Psoas muscle (tissue), 8 donors: Measurements from ENCODE around the gene TMEM140. TPM values are rescaled to one million over a fixed set of nuclear protein-coding genes. Genes with fewer than 3 reads are reported as not detected.

Experiments
- ATAC-seq, 4 donors: fragments of 200-7000 bp; cut with Tn5 transposase; one replicate each; pipeline ENCODE4 v1.9.1; 2020; ENCODE audit warnings: moderate library complexity in 3 of 4, mild to moderate bottlenecking in 2 of 4
- DNase-seq, 2 donors: peaks; one replicate each; pipeline ENCODE4 v3.0.0-alpha.2; 2020
- H3K27ac ChIP-seq: fragments of 200-600 bp; one replicate; pipeline ENCODE4 v1.8.0; 2022
- H3K27me3 ChIP-seq, 3 donors: fragments of 200-600 bp in 1 of 3; one replicate each; pipeline versions ENCODE4 v1.6.1 to v1.8.0; 2013 to 2022; ENCODE audit warnings: low read length in 2 of 3, mild to moderate bottlenecking in 2 of 3, moderate library complexity in 1 of 3; ENCODE audit not compliant: insufficient read depth in 3 of 3
- H3K36me3 ChIP-seq, 2 donors: fragments of 200-600 bp in 1 of 2; one replicate each; pipeline versions ENCODE4 v1.6.1 to v1.8.0; 2013 to 2022; ENCODE audit warnings: low read depth in 1 of 2, mild to moderate bottlenecking in 1 of 2, moderate library complexity in 1 of 2; ENCODE audit not compliant: insufficient read depth in 1 of 2
- H3K4me1 ChIP-seq: fragments of 200-600 bp; one replicate; pipeline ENCODE4 v1.8.0; 2022
- H3K4me3 ChIP-seq: fragments of 200-600 bp; one replicate; pipeline ENCODE4 v1.8.0; 2022; ENCODE audit warnings: mild to moderate bottlenecking
- H3K9me3 ChIP-seq: fragments of 200-600 bp; one replicate; pipeline ENCODE4 v1.8.0; 2022
- WGBS, 3 donors: extraction: QIAGEN DNeasy Blood & Tissue Kit; methylation state at CpG; one replicate each; pipeline versions ENCODE4 v1.1.6 to v1.1.7; 2013; 5-methylcytosine and 5-hydroxymethylcytosine counted together
- intact Hi-C, 2 donors: fragments of 100-400 bp; cut with DNase I; formaldehyde crosslinking; loops; one replicate each; pipeline versions ENCODE4 v1.11.0 to v1.14.2; 2022
- polyA plus RNA-seq, 3 donors: library from polyadenylated mRNA; stranded (reverse); fragments of 200-250 nt; gene quantifications; one replicate each; pipeline ENCODE4 v1.2.3, GENCODE V29; 2013
- total RNA-seq, 4 donors: library from RNA; stranded (reverse); fragmentation: NEBNext Ultra II Directional in 2 of 4; extraction: Animal tissue kit (Norgen Biotek cat#: 25700) in 2 of 4; gene quantifications; one replicate each; pipeline versions ENCODE4 v1.2.1 to v1.2.4, GENCODE V29; 2021 to 2023
- TF ChIP-seq, protein P1 (sequence below): fragments of 200-600 bp; IDR thresholded peaks from one replicate; pipeline ENCODE4 v1.8.0; 2022; ENCODE audit warnings: antibody characterized with exemption
- donor health status: healthy with polysubstance abuse.
- donor health status: DM: no; HTN: no; CAD: no; lungs with moderate emphysema.
- donor health status: Bipolar disorder and iron deficiency.
- donor health status: healthy.
- donor health status: DM: yes; HTN: yes; CAD: no.
- donor health status: DM: no; HTN: no; CAD: no.
- donor health status: DM: no; HTN: no; CAD: no.
- donor health status: DM: yes; HTN: yes; CAD: no.

Gene TMEM140
- total and polyA plus RNA-seq, 7 donors: 25.4 to 106 (median 67.0) TPM

DNA sequence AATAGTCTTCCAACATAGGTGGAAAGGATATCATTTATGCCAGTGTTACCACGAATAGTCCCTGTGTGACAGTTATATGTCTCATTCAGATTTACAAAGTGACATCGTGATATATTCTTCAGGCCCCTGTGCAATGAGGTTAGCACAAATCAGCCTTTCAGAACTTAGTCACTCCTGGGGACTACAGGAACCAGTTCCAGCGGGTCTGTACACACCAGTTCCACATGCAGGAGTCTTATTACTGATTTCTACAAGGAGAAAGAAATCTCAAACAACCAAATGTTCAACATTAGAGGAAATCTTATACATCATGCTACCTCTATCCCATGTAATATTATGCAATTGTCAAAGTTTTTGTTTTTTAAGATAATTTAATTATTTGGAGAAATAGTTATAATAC, 67.8 kb downstream of the TMEM140 start:
- Histone ChIP-seq H3K9me3 (no peaks in the 10 kb centered on the region), H3K4me3 (no peak overlapping the region), H3K4me1 (no peaks in the 10 kb centered on the region), H3K27me3 (no peaks in the 10 kb centered on the region), H3K27ac (no peak overlapping the region), H3K36me3 (no peaks in the 10 kb centered on the region)
- intact Hi-C loops: no loop called here
- no peak for DNase-seq
- WGBS, 3 donors: 71 to 79% (median 72%) methylated on average over 3 of the region's 3 CpGs
- TF ChIP-seq, protein P1, sequence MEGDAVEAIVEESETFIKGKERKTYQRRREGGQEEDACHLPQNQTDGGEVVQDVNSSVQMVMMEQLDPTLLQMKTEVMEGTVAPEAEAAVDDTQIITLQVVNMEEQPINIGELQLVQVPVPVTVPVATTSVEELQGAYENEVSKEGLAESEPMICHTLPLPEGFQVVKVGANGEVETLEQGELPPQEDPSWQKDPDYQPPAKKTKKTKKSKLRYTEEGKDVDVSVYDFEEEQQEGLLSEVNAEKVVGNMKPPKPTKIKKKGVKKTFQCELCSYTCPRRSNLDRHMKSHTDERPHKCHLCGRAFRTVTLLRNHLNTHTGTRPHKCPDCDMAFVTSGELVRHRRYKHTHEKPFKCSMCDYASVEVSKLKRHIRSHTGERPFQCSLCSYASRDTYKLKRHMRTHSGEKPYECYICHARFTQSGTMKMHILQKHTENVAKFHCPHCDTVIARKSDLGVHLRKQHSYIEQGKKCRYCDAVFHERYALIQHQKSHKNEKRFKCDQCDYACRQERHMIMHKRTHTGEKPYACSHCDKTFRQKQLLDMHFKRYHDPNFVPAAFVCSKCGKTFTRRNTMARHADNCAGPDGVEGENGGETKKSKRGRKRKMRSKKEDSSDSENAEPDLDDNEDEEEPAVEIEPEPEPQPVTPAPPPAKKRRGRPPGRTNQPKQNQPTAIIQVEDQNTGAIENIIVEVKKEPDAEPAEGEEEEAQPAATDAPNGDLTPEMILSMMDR: no peak
- no peak for ATAC-seq

Other genes with a start within 250 kb of the TMEM140 start
- 1 to 10 TPM; 1.1 to 3.5 (median 2.3) TPM for gene AGBL3, start 161.6 kb upstream of the TMEM140 start, total RNA-seq
- 1 to 10 TPM in 1 of 3 donors, under 1 TPM in 2; 0.51 to 1.3 (median 0.76) TPM for gene AGBL3, start 161.6 kb upstream of the TMEM140 start, polyA plus RNA-seq
- gene CYREN, start 22.6 kb downstream of the TMEM140 start, total RNA-seq: 10 to 100 TPM; 20.6 to 29.4 (median 25.3) TPM
- 10 to 100 TPM; 25.0 to 61.2 (median 46.3) TPM for gene CYREN, start 22.6 kb downstream of the TMEM140 start, polyA plus RNA-seq
- gene WDR91, start 63.5 kb downstream of the TMEM140 start, total RNA-seq: 10 to 100 TPM in 1 of 4 donors, 1 to 10 TPM in 3; 4.8 to 23.6 (median 8.5) TPM
- gene WDR91, start 63.5 kb downstream of the TMEM140 start, polyA plus RNA-seq: 1 to 10 TPM; 2.7 to 4.0 (median 2.8) TPM
- not detected for gene STRA8, start 85.8 kb downstream of the TMEM140 start, total RNA-seq
- not detected for gene STRA8, start 85.8 kb downstream of the TMEM140 start, polyA plus RNA-seq